Measurements from ENCODE around the gene VEZF1.

DNA sequence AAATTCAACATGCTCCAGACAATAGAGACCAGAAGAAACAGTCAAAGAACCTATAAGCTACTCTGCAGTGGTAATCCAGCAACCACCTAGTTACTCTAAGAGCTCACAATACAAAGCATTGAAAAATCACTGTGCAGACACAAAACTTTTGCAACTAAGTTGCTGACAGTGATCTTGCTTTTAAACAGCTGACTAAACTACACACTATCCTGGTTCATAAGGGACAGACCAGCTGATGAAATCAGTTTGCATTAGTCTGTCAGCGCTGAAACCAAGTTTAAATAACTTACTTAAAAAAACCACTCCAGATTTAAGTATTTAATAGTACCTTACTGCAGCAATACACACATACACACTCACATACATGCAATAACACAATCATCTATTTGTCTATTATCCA lies 4.6 kb downstream of the VEZF1 start:
- TF ChIP-seq POLR2A (IDR thresholded peaks at IDR 0.05; ENCODE audit: low read length) (no peak), GATA1 (IDR thresholded peaks at IDR 0.05; ENCODE audit: low read depth, low read length) (no peak)
